Sigmoid colon (tissue), 4 donors: ENCODE data around the gene NXF3.

Experiments
- EP300 ChIP-seq, 4 donors: sonication (generic); formaldehyde crosslinking; IDR thresholded peaks; one replicate each; pipeline ENCODE4 v1.6.1; 2017; ENCODE audit warnings: antibody characterized with exemption in 4 of 4
- POLR2A ChIP-seq, 2 donors: fragments of 450-650 bp; IDR thresholded peaks; one replicate each; pipeline ENCODE4 v1.6.1; 2016; ENCODE audit warnings: antibody characterized with exemption in 2 of 2, mild to moderate bottlenecking in 2 of 2, moderate library complexity in 2 of 2
- TF ChIP-seq, protein P1 (sequence below), 4 experiments: fragments of 450-650 bp in 3 of 4; fragments of 200-600 bp in 1 of 4; IDR thresholded peaks; one replicate each; pipeline ENCODE4 v1.5.1; 2016 to 2019; ENCODE audit warnings: antibody characterized with exemption in 4 of 4, mild to moderate bottlenecking in 3 of 4, moderate library complexity in 2 of 4

- TF ChIP-seq, protein P1, sequence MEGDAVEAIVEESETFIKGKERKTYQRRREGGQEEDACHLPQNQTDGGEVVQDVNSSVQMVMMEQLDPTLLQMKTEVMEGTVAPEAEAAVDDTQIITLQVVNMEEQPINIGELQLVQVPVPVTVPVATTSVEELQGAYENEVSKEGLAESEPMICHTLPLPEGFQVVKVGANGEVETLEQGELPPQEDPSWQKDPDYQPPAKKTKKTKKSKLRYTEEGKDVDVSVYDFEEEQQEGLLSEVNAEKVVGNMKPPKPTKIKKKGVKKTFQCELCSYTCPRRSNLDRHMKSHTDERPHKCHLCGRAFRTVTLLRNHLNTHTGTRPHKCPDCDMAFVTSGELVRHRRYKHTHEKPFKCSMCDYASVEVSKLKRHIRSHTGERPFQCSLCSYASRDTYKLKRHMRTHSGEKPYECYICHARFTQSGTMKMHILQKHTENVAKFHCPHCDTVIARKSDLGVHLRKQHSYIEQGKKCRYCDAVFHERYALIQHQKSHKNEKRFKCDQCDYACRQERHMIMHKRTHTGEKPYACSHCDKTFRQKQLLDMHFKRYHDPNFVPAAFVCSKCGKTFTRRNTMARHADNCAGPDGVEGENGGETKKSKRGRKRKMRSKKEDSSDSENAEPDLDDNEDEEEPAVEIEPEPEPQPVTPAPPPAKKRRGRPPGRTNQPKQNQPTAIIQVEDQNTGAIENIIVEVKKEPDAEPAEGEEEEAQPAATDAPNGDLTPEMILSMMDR (IDR thresholded peaks at IDR 0.05): no peak
- TF ChIP-seq EP300 (IDR thresholded peaks at IDR 0.05) (no peak), POLR2A (IDR thresholded peaks at IDR 0.05) (no peak)
Measured at GRCh38 chrX:103101299-103102042, 8.5 kb upstream of the NXF3 start.
